SK-N-SH (cell line): Measurements from ENCODE around the gene AGO4. TPM values are rescaled to one million over a fixed set of nuclear protein-coding genes. Genes with fewer than 3 reads are reported as not detected.

ENCODE experiments used
- CTCF ChIA-PET: fragments of 300-600, 350-600 bp; formaldehyde crosslinking; extraction: SDS; loops from one replicate; lab custom pipeline; 2021; lab: Yijun Ruan, JAX
- POLR2A ChIA-PET: fragments of 350-600 bp; sonication (Branson Sonifier 250); formaldehyde crosslinking; extraction: SDS; loops from one replicate; lab custom pipeline; 2020; ENCODE audit warnings: antibody characterized with exemption, inconsistent platforms; lab: Yijun Ruan, JAX
- DNase-seq: peaks from one replicate; pipeline ENCODE4 v3.0.0; 2012
- H2AFZ ChIP-seq: fragments of 200-600 bp; sonication (generic); 2 replicates; pipeline ENCODE4 v1.8.1; 2016; ENCODE audit warnings: antibody characterized with exemption, mild to moderate bottlenecking, low read depth
- H3F3A ChIP-seq: fragments of 200-600 bp; sonication (generic); replicated peaks from 2 replicates; pipeline ENCODE3; 2016; ENCODE audit warnings: antibody characterized with exemption, mild to moderate bottlenecking; ENCODE audit not compliant: insufficient read depth
- H3K27ac ChIP-seq, 2 experiments: fragments of 200-500 bp in 1 of 2; fragments of 200-600 bp in 1 of 2; sonication (Bioruptor generic) in 1 of 2; sonication (generic), shearing (Covaris generic) in 1 of 2; 2 replicates each; pipeline versions ENCODE4 v1.5.1 to v1.6.1; 2014 to 2016; ENCODE audit warnings: low read depth in 2 of 2, inconsistent platforms in 1 of 2, low read length in 1 of 2, mild to moderate bottlenecking in 1 of 2, mixed read lengths in 1 of 2
- H3K27me3 ChIP-seq: fragments of 200-600 bp; sonication (generic), shearing (Covaris generic); 2 replicates; pipeline ENCODE4 v1.6.1; 2016; ENCODE audit warnings: mixed run types; ENCODE audit not compliant: insufficient read depth
- H3K36me3 ChIP-seq, 2 experiments: fragments of 200-500 bp in 1 of 2; fragments of 200-600 bp in 1 of 2; sonication (Bioruptor generic) in 1 of 2; sonication (generic) in 1 of 2; replicated peaks in 1 of 2; 2 replicates each; pipeline versions ENCODE3 to v1.5.1; 2014 to 2016; ENCODE audit warnings: low read length in 1 of 2, mild to moderate bottlenecking in 1 of 2; ENCODE audit not compliant: insufficient read depth in 2 of 2, control insufficient read depth in 1 of 2
- H3K4me1 ChIP-seq, 2 experiments: fragments of 200-500 bp in 1 of 2; fragments of 200-600 bp in 1 of 2; sonication (Bioruptor generic) in 1 of 2; sonication (generic), shearing (Covaris generic) in 1 of 2; 2 replicates each; pipeline versions ENCODE4 v1.5.1 to v1.6.1; 2014 to 2016; ENCODE audit warnings: low read depth in 1 of 2, low read length in 1 of 2, mixed run types in 1 of 2; ENCODE audit not compliant: insufficient read depth in 2 of 2, control insufficient read depth in 1 of 2
- H3K4me2 ChIP-seq: fragments of 200-600 bp; sonication (generic), shearing (Covaris generic); 2 replicates; pipeline ENCODE4 v1.6.1; 2017; ENCODE audit warnings: mixed run types
- H3K4me3 ChIP-seq, 2 experiments: fragments of 200-500 bp in 1 of 2; fragments of 200-600 bp in 1 of 2; sonication (Bioruptor generic) in 1 of 2; sonication (generic), shearing (Covaris generic) in 1 of 2; 2 replicates each; pipeline versions ENCODE4 v1.5.1 to v1.8.1; 2014 to 2016; ENCODE audit warnings: low read depth in 2 of 2, inconsistent platforms in 1 of 2, low read length in 1 of 2, mild to moderate bottlenecking in 1 of 2, mixed read lengths in 1 of 2, moderate library complexity in 1 of 2
- H3K79me2 ChIP-seq: fragments of 200-600 bp; sonication (generic); 2 replicates; pipeline ENCODE4 v1.8.1; 2017; ENCODE audit warnings: mild to moderate bottlenecking; ENCODE audit not compliant: insufficient read depth
- H3K9ac ChIP-seq: fragments of 200-600 bp; sonication (generic); 2 replicates; pipeline ENCODE4 v1.6.1; 2017; ENCODE audit warnings: mixed run types
- H3K9me2 ChIP-seq: fragments of 200-600 bp; sonication (generic); 2 replicates; pipeline ENCODE4 v1.6.1; 2017; ENCODE audit warnings: mixed run types
- H3K9me3 ChIP-seq: fragments of 200-600 bp; sonication (generic); 2 replicates; pipeline ENCODE4 v1.6.1; 2017; ENCODE audit warnings: mixed run types, mild to moderate bottlenecking, moderate library complexity
- H4K20me1 ChIP-seq: fragments of 200-600 bp; sonication (generic); 2 replicates; pipeline ENCODE4 v1.6.1; 2017; ENCODE audit warnings: mild to moderate bottlenecking, mixed run types; ENCODE audit not compliant: insufficient read depth
- CTCF ChIP-seq: fragments of 200-600 bp; sonication (generic); IDR thresholded peaks from 2 replicates; pipeline ENCODE4 v1.6.1; 2017; ENCODE audit warnings: antibody characterized with exemption, mild to moderate bottlenecking, moderate library complexity
- EP300 ChIP-seq, 2 experiments: IDR thresholded peaks; 2 replicates each; pipeline versions ENCODE4 v1.4.0 to v1.6.1; 2012; ENCODE audit warnings: borderline replicate concordance in 1 of 2, low read depth in 1 of 2, low read length in 1 of 2
- FOXM1 ChIP-seq: IDR thresholded peaks from 2 replicates; pipeline ENCODE4 v1.4.0; 2012; ENCODE audit warnings: low read depth, mild to moderate bottlenecking
- MXI1 ChIP-seq: IDR thresholded peaks from 2 replicates; pipeline ENCODE4 v1.6.1; 2012; ENCODE audit warnings: mild to moderate bottlenecking, low read depth, low read length, improper control_type of control experiment
- REST ChIP-seq: IDR thresholded peaks from 2 replicates; pipeline ENCODE4 v1.6.1; 2012; ENCODE audit warnings: mild to moderate bottlenecking, low read depth, low read length, moderate library complexity
- SMC3 ChIP-seq: IDR thresholded peaks from 2 replicates; pipeline ENCODE4 v1.6.1; 2012; ENCODE audit warnings: low read depth, low read length, improper control_type of control experiment
- TCF12 ChIP-seq: IDR thresholded peaks from 2 replicates; pipeline ENCODE4 v1.4.0; 2012
- ZBTB33 ChIP-seq: IDR thresholded peaks from 2 replicates; pipeline ENCODE4 v1.4.0; 2012; ENCODE audit warnings: low read depth, borderline replicate concordance
- WGBS: methylation state at CpG from one replicate; pipeline ENCODE4 v1.1.6; 2017; ENCODE audit warnings: low lambda C conversion rate; 5-methylcytosine and 5-hydroxymethylcytosine counted together
- polyA plus RNA-seq, 3 experiments: library from polyadenylated mRNA; depleted of rRNA; stranded (reverse); fragments of >200 nt; gene quantifications; 2 replicates each; pipeline ENCODE4 v1.2.3, GENCODE V29; 2012

Gene AGO4
- polyA plus RNA-seq, 1 of the 3 experiments (the other 2 are of a cell fraction): 4.8 TPM

GRCh38 chr1:35838693-35839245 lies 31.0 kb downstream of the AGO4 start (continued):
- no peak for TF ChIP-seq REST
- no peak for TF ChIP-seq FOXM1

- Histone ChIP-seq H3K36me3 (peaks cover 18 to 45% of the 10 kb centered on the region in 2 experiments), H4K20me1 (no peaks in the 10 kb centered on the region), H3K9me3 (no peaks in the 10 kb centered on the region), H3K4me2 (no peak overlapping the region), H3K9me2 (no peaks in the 10 kb centered on the region), H2AFZ (no peak overlapping the region), H3K4me3 (no peak overlapping the region), H3K27ac (no peak overlapping the region), H3F3A (no peaks in the 10 kb centered on the region), H3K79me2 (no peaks in the 10 kb centered on the region), H3K27me3 (no peaks in the 10 kb centered on the region), H3K9ac (no peak overlapping the region), H3K4me1 (peaks cover 0 to 6% of the 10 kb centered on the region in 2 experiments; a peak in 1 of 4 replicates)
- DNase-seq: no peak
- WGBS: 97% methylated on average over 1 of the region's 1 CpG
- ChIA-PET CTCF (no interaction called here), POLR2A (no interaction called here)
- no peak for TF ChIP-seq SMC3
- no peak for TF ChIP-seq MXI1
- no peak for TF ChIP-seq TCF12
- TF ChIP-seq EP300 (IDR thresholded peaks at IDR 0.05; ENCODE audit: borderline replicate concordance in 1 of 2, low read depth in 1 of 2, low read length in 1 of 2): no peak
- TF ChIP-seq ZBTB33: no peak
- TF ChIP-seq CTCF: no peak
Measured at GRCh38 chr1:35844826-35845225, 37.0 kb downstream of the AGO4 start.
